Right forelimb (tissue), 1 donor: ENCODE measurements around the gene ZNF324B.
"Not testable (repeated sequence)": the region's sequence is repeated elsewhere in the genome, so short reads cannot be mapped to it uniquely, and the experiment has no call there.

Experiments
- DNase-seq: peaks from one replicate; pipeline ENCODE4 v3.0.0-alpha.2; 2018

The ZNF324B gene

GRCh38 chr19:58482372-58482771, 30.9 kb downstream of the ZNF324B start:
- no peak for DNase-seq

GRCh38 chr19:58483776-58484175, 32.4 kb downstream of the ZNF324B start:
- no peak for DNase-seq

GRCh38 chr19:58484349-58484748, 32.9 kb downstream of the ZNF324B start:
- not testable (repeated sequence) for DNase-seq

- DNase-seq = no peak
Measured at GRCh38 chr19:58491393-58491792, 40.0 kb downstream of the ZNF324B start.

GRCh38 chr19:58492265-58492664, 40.8 kb downstream of the ZNF324B start:
- no peak for DNase-seq

GRCh38 chr19:58497634-58498170, 46.3 kb downstream of the ZNF324B start:
- DNase-seq = no peak

- DNase-seq = no peak
Measured at GRCh38 chr19:58498316-58499020, 47.0 kb downstream of the ZNF324B start.

- peak; percentile 97 for DNase-seq
Measured at GRCh38 chr19:58499021-58499927, 47.9 kb downstream of the ZNF324B start.

GRCh38 chr19:58500242-58500641, 48.8 kb downstream of the ZNF324B start:
- DNase-seq = no peak
